ENCODE measurements around the gene TMEM260. TPM values are rescaled to one million over a fixed set of nuclear protein-coding genes. Genes with fewer than 3 reads are reported as not detected.

The TMEM260 gene
- total and polyA plus RNA-seq, 2 donors (not counting 3 experiments of a cell fraction or from before 2014, with no cell fraction given): 9.1 to 16.2 TPM

- CTCF ChIA-PET: no interaction called here
- Histone ChIP-seq H3K9me3 (replicated peaks; ENCODE audit: control insufficient read depth, insufficient read depth, low read length) (no peaks in the 10 kb centered on the region), H3K9ac (replicated peaks; ENCODE audit: extremely low read depth, insufficient read depth, low read length) (no peak overlapping the region), H4K20me1 (replicated peaks; ENCODE audit: control insufficient read depth, extremely low read depth, insufficient read depth, low read length) (no peaks in the 10 kb centered on the region), H3K27ac (ENCODE audit: insufficient read depth, low read depth, low read length) (no peak overlapping the region), H2AFZ (ENCODE audit: low read depth, low read length) (no peak overlapping the region), H3K36me3 (ENCODE audit: control insufficient read depth in 2 of 2, extremely low read depth in 1 of 2, insufficient read depth in 2 of 2, low read length in 2 of 2) (no peaks in the 10 kb centered on the region), H3K4me1 (ENCODE audit: control insufficient read depth, extremely low read depth, insufficient read depth, low read length) (no peaks in the 10 kb centered on the region), H3K4me3 (replicated peaks in 1 of 3; ENCODE audit: insufficient read depth in 1 of 3, low read depth in 1 of 3, low read length in 3 of 3) (no peak overlapping the region), H3K79me2 (ENCODE audit: control insufficient read depth, insufficient read depth, low read length) (no peaks in the 10 kb centered on the region), H3K4me2 (ENCODE audit: insufficient read depth, low read length) (no peak overlapping the region), H3K9me1 (replicated peaks; ENCODE audit: control insufficient read depth, extremely low read depth, insufficient read depth, low read length) (no peaks in the 10 kb centered on the region), H3K27me3 (ENCODE audit: control insufficient read depth in 2 of 2, insufficient read depth in 2 of 2, low read length in 2 of 2) (no peaks in the 10 kb centered on the region)
- BruUV-seq (replicated peaks): no TSS peak
- DNase-seq (ENCODE audit: low read depth, low spot score) (no peak), FAIRE-seq (no peak)
- POLR2A ChIA-PET: no interaction called here
- TF ChIP-seq CTCF (IDR thresholded peaks at IDR 0.05; ENCODE audit: extremely low read depth in 1 of 2, insufficient read depth in 1 of 2, low read depth in 1 of 2, low read length in 2 of 2): no peak
- TF ChIP-seq FOS (IDR thresholded peaks at IDR 0.05; ENCODE audit: borderline replicate concordance, insufficient read depth, low read length): no peak
- no peak for TF ChIP-seq POLR2AphosphoS5 (IDR thresholded peaks at IDR 0.05; ENCODE audit: insufficient read depth, low read depth, low read length)
- TF ChIP-seq EZH2 (IDR thresholded peaks at IDR 0.05; ENCODE audit: borderline replicate concordance, low read depth, low read length, severe bottlenecking): no peak
- TF ChIP-seq JUN (IDR thresholded peaks at IDR 0.05; ENCODE audit: borderline replicate concordance, insufficient read depth, insufficient read length, low read depth): no peak
- TF ChIP-seq GATA2 (IDR thresholded peaks at IDR 0.05; ENCODE audit: insufficient read depth, insufficient read length, low read depth, low read length): no peak
- dilution Hi-C loops (cut with MboI; ENCODE audit: extremely low pct_ligation_motif_present, low sequenced_read_pairs): no loop called here
- intact Hi-C loops (cut with micrococcal nuclease): no loop called here
Observed at GRCh38 chr14:56603648-56604047, 24.1 kb downstream of the TMEM260 start.

GRCh38 chr14:56608689-56609088 is 29.1 kb downstream of the TMEM260 start:
- no peak for FAIRE-seq
- CTCF ChIA-PET: no interaction called here

More at GRCh38 chr14:56608689-56609088, 29.1 kb downstream of the TMEM260 start:
- no peak overlapping the region for H2AFZ ChIP-seq (ENCODE audit: low read depth, low read length)
- H3K4me3 ChIP-seq (replicated peaks in 1 of 3; ENCODE audit: insufficient read depth in 1 of 3, low read depth in 1 of 3, low read length in 3 of 3): no peak overlapping the region
- POLR2A ChIA-PET: no interaction called here
- H3K36me3 ChIP-seq (ENCODE audit: control insufficient read depth in 2 of 2, extremely low read depth in 1 of 2, insufficient read depth in 2 of 2, low read length in 2 of 2): peaks cover 3 to 4% of the 10 kb centered on the region in 2 experiments
- H3K27ac ChIP-seq (ENCODE audit: insufficient read depth, low read depth, low read length): no peak overlapping the region
- H3K4me1 ChIP-seq (ENCODE audit: control insufficient read depth, extremely low read depth, insufficient read depth, low read length): no peaks in the 10 kb centered on the region
- BruUV-seq (replicated peaks): no TSS peak
- TF ChIP-seq POLR2AphosphoS5 (IDR thresholded peaks at IDR 0.05; ENCODE audit: insufficient read depth, low read depth, low read length) (no peak), JUN (IDR thresholded peaks at IDR 0.05; ENCODE audit: borderline replicate concordance, insufficient read depth, insufficient read length, low read depth) (no peak), POLR2A (IDR thresholded peaks at IDR 0.05; ENCODE audit: low read depth, low read length) (no peak), CTCF (IDR thresholded peaks at IDR 0.05; ENCODE audit: extremely low read depth in 1 of 2, insufficient read depth in 1 of 2, low read depth in 1 of 2, low read length in 2 of 2) (no peak), FOS (IDR thresholded peaks at IDR 0.05; ENCODE audit: borderline replicate concordance, insufficient read depth, low read length) (no peak), EZH2 (IDR thresholded peaks at IDR 0.05; ENCODE audit: borderline replicate concordance, low read depth, low read length, severe bottlenecking) (no peak), MYC (IDR thresholded peaks at IDR 0.05; ENCODE audit: low read depth, low read length) (no peak), GATA2 (IDR thresholded peaks at IDR 0.05; ENCODE audit: insufficient read depth, insufficient read length, low read depth, low read length) (no peak), MAX (IDR thresholded peaks at IDR 0.05; ENCODE audit: insufficient read depth, insufficient read length) (no peak)
- no peak overlapping the region for H3K4me2 ChIP-seq (ENCODE audit: insufficient read depth, low read length)
- no peaks in the 10 kb centered on the region for H3K9me1 ChIP-seq (replicated peaks; ENCODE audit: control insufficient read depth, extremely low read depth, insufficient read depth, low read length)
- H4K20me1 ChIP-seq (replicated peaks; ENCODE audit: control insufficient read depth, extremely low read depth, insufficient read depth, low read length): no peaks in the 10 kb centered on the region
- no peak for DNase-seq (ENCODE audit: low read depth, low spot score)
- no peaks in the 10 kb centered on the region for H3K9me3 ChIP-seq (replicated peaks; ENCODE audit: control insufficient read depth, insufficient read depth, low read length)
- intact Hi-C loops (cut with micrococcal nuclease) (no loop called here), dilution Hi-C loops (cut with MboI; ENCODE audit: extremely low pct_ligation_motif_present, low sequenced_read_pairs) (no loop called here)
- no peak overlapping the region for H3K9ac ChIP-seq (replicated peaks; ENCODE audit: extremely low read depth, insufficient read depth, low read length)
- H3K27me3 ChIP-seq (ENCODE audit: control insufficient read depth in 2 of 2, insufficient read depth in 2 of 2, low read length in 2 of 2): no peaks in the 10 kb centered on the region
- H3K79me2 ChIP-seq (ENCODE audit: control insufficient read depth, insufficient read depth, low read length): no peaks in the 10 kb centered on the region
